ENCODE results near the gene CDC6.
A peak's percentile ranks its signal among the peaks of the same experiment; 100 is the strongest.

The CDC6 gene

DNA sequence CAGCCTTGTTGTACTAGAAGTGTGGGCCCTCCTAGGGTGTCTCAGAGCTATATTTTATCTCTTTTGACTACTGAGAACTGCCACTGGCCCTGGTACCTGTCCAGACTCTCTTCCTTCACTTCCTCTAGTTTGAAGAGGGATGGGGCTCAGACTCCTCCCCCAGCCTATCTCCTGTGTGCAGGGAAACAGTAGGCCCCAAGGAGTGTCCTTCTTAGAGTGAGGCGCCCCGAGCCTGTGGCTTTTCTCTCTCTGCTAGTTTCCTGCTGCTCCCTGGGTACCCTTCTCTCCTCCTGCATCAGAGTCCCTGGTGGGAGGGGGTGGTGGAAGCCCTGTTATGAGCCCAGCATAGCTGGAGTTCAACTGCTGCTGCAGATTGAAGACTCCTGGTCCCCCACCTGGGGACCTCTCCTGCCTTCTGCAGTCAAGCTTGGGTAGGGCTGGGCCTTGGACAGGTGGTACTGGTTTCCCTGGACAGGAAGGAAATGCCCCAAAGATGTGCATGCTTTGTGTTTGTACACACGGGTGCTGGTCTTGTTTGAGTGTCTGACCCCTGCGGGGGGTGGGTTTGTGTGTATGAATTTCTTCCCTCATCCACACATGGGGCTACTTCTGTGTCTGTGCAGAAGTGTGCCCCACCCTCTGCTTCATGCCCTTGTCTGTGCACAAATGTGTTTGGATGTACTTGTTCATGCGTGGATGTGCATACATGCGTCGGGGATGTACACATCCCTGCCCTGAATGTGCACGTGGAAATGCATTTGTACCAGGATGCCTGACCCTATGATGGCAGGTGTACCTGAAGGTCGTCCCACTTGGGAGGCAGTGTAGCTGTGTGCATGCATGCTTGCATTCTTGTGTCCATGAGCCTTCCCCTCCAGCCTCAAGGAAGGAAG is 28.2 kb downstream of the CDC6 start:
- no peak for DNase-seq (ENCODE audit: low read depth)
- TF ChIP-seq, protein P1, sequence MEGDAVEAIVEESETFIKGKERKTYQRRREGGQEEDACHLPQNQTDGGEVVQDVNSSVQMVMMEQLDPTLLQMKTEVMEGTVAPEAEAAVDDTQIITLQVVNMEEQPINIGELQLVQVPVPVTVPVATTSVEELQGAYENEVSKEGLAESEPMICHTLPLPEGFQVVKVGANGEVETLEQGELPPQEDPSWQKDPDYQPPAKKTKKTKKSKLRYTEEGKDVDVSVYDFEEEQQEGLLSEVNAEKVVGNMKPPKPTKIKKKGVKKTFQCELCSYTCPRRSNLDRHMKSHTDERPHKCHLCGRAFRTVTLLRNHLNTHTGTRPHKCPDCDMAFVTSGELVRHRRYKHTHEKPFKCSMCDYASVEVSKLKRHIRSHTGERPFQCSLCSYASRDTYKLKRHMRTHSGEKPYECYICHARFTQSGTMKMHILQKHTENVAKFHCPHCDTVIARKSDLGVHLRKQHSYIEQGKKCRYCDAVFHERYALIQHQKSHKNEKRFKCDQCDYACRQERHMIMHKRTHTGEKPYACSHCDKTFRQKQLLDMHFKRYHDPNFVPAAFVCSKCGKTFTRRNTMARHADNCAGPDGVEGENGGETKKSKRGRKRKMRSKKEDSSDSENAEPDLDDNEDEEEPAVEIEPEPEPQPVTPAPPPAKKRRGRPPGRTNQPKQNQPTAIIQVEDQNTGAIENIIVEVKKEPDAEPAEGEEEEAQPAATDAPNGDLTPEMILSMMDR (IDR thresholded peaks at IDR 0.05; ENCODE audit: insufficient read depth, low read depth, low read length, missing control alignments): no peak
- no peak overlapping the region for H3K4me3 ChIP-seq (ENCODE audit: low read depth, low read length)

- no peak for DNase-seq (ENCODE audit: low read depth)
- peak overlapping the region; percentile 96 for H3K4me3 ChIP-seq (ENCODE audit: low read depth, low read length)
- TF ChIP-seq, protein P1 (IDR thresholded peaks at IDR 0.05; ENCODE audit: insufficient read depth, low read depth, low read length, missing control alignments): no peak
These were observed 29.1 kb downstream of the CDC6 start for GRCh38 chr17:40316571-40317344.

- peak; percentile 67 for DNase-seq (ENCODE audit: low read depth)
- TF ChIP-seq, protein P1 (IDR thresholded peaks at IDR 0.05; ENCODE audit: insufficient read depth, low read depth, low read length, missing control alignments): peak; percentile 82
- H3K4me3 ChIP-seq (ENCODE audit: low read depth, low read length): peak overlapping the region; percentile 96
These were observed 29.7 kb downstream of the CDC6 start for GRCh38 chr17:40317345-40317873.

DNA sequence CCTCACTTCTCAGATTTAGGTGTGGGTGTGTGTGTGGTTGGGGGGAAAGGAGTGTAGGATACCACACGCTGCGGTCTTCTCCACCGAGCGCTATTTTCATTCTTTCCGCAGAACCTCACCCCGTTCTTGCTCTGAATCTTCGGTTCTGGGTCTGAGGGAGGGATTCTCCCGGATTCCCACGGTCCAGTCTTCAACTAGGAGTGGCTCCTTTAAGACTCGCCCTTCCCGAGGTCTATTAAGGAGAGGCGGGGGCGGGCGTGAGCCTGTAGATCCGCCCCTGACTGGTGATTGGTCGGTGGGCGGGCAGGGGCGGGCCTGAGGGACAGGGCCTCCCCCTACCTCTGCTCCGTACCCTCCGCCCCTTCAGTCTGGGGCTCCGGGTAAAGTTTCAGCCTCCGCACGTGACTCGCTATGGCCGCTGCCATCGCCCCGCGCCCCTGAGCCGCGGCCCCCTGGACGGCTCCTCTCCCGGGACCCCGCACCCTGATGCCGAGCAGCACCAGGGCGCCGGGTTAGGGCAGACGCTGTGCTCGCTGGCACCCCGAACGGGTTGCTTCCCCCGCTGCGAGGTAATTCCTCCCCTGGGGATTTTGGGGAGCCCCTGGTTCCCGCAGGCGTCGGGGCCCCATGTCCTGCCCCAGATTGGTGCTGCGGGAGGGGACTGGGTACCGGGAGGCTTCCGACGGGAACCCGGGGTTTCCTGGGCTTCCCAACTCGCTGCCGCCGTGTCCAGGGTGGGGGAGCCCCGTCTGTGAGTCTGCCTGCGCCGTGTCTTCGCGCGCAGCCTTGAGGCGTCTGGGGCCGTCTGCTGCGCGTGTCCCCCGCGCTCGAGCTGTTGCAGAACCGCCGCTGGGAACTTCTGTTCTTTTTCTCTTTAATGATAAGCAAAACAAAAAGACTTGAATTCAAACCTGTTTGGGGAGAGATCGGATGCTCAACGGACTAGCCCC is 30.5 kb downstream of the CDC6 start:
- peak overlapping the region; percentile 96 for H3K4me3 ChIP-seq (ENCODE audit: low read depth, low read length)
- TF ChIP-seq, protein P1 (IDR thresholded peaks at IDR 0.05; ENCODE audit: insufficient read depth, low read depth, low read length, missing control alignments): no peak
- peak; percentile 96 for DNase-seq (ENCODE audit: low read depth)

DNA sequence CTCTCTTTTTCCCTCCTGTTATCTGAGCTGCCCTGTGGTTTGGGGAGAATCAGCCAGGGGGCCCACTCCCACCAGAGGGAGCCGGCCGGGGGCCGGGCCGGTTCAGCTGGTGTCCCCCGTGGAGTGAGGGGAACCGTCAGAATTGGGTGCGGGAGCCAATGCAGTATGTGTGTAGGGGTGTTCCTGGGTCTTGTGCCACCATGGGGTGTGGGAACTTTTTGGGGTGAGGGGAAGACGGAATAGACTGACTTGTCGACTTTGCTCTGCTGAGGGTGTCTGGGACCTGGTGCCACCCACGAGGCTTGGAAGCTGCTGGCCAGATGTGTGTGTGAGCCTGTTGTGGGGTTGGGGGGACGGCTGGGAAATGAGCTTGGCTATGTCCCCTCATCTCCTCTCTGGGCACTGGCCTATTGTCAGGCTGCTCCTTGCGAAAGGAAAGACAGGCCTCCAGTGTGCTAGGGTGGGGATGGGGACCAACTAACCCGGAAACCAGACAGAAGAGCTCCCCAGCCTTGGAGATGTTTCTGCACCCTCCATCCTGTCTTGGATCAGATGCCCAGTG is 31.2 kb downstream of the CDC6 start:
- TF ChIP-seq, protein P1 (IDR thresholded peaks at IDR 0.05; ENCODE audit: insufficient read depth, low read depth, low read length, missing control alignments): no peak
- H3K4me3 ChIP-seq (ENCODE audit: low read depth, low read length): peak overlapping the region; percentile 96
- no peak for DNase-seq (ENCODE audit: low read depth)

All from GM12865 (cell line).